ENCODE data around the gene IREB2. TPM values are rescaled to one million over a fixed set of nuclear protein-coding genes. Genes with fewer than 3 reads are reported as not detected.

The IREB2 gene
- total RNA-seq, 4 donors from 2014 or later, result 32.4 to 45.9 (median 42.4) TPM

- Histone ChIP-seq H3K27me3 (no peaks in the 10 kb centered on the region), H3K9me3 (no peaks in the 10 kb centered on the region), H3K4me3 (no peak overlapping the region), H3K27ac (no peak overlapping the region), H3K36me3 (peaks cover 0 to 53% (median 11%) of the 10 kb centered on the region in 3 donors), H3K4me1 (peaks cover 0 to 29% (median 11%) of the 10 kb centered on the region in 4 donors)
- no peak for DNase-seq (ENCODE audit: low spot score in 2 of 2)
- 93 to 96% methylated on average over 3 of the region's 3 CpGs for WGBS, 2 donors
- no peak for TF ChIP-seq CTCF (IDR thresholded peaks at IDR 0.05)
- TF ChIP-seq POLR2A (IDR thresholded peaks at IDR 0.05), result no peak
- no peak for TF ChIP-seq EP300 (IDR thresholded peaks at IDR 0.05)
Measured at GRCh38 chr15:78542647-78543046, 104.6 kb downstream of the IREB2 start.

- peaks cover 3 to 63% (median 11%) of the 10 kb centered on the region in 3 donors for H3K36me3 ChIP-seq
- 65 to 68% methylated on average over 6 of the region's 6 CpGs for WGBS, 2 donors
- no peaks in the 10 kb centered on the region for H3K4me1 ChIP-seq
- H3K27me3 ChIP-seq, result no peaks in the 10 kb centered on the region
- no peak overlapping the region for H3K4me3 ChIP-seq
- no peaks in the 10 kb centered on the region for H3K9me3 ChIP-seq
- H3K27ac ChIP-seq, result no peak overlapping the region
- DNase-seq (ENCODE audit: low spot score in 2 of 2), result no peak
- TF ChIP-seq POLR2A (IDR thresholded peaks at IDR 0.05) (no peak), CTCF (IDR thresholded peaks at IDR 0.05) (no peak), EP300 (IDR thresholded peaks at IDR 0.05) (no peak)
Measured at GRCh38 chr15:78550194-78550593, 112.2 kb downstream of the IREB2 start.

GRCh38 chr15:78550815-78551214 is 112.8 kb downstream of the IREB2 start:
- Histone ChIP-seq H3K4me1 (no peaks in the 10 kb centered on the region), H3K9me3 (no peaks in the 10 kb centered on the region), H3K27ac (no peak overlapping the region), H3K36me3 (peaks cover 3 to 57% (median 5%) of the 10 kb centered on the region in 3 donors), H3K4me3 (no peak overlapping the region), H3K27me3 (no peaks in the 10 kb centered on the region)
- 71 to 79% methylated on average over 3 of the region's 3 CpGs for WGBS, 2 donors
- DNase-seq (ENCODE audit: low spot score in 2 of 2), result no peak
- no peak for TF ChIP-seq POLR2A (IDR thresholded peaks at IDR 0.05)
- TF ChIP-seq EP300 (IDR thresholded peaks at IDR 0.05), result no peak
- TF ChIP-seq CTCF (IDR thresholded peaks at IDR 0.05), result no peak

Other genes starting within 250 kb of the IREB2 start
- under 1 TPM in 2 of 4 donors, not detected in 2; under 0.01 to 0.21 TPM for gene ACSBG1, start 203.7 kb upstream of the IREB2 start, total RNA-seq
- gene DNAJA4, start 173.7 kb upstream of the IREB2 start, total RNA-seq, result 10 to 100 TPM; 14.2 to 16.9 (median 16.4) TPM
- gene SKIC8, start 138.6 kb upstream of the IREB2 start, total RNA-seq, result 10 to 100 TPM; 50.3 to 75.1 (median 55.5) TPM
- gene CRABP1, start 97.9 kb upstream of the IREB2 start, total RNA-seq, result 1 to 10 TPM in 2 of 4 donors, not detected in 2; 1.6 to 6.6 TPM
- 10 to 100 TPM in 2 of 4 donors, 1 to 10 TPM in 2; 8.0 to 31.9 (median 10.2) TPM for gene HYKK, start 69.4 kb downstream of the IREB2 start, total RNA-seq
- 100 to 1,000 TPM in 1 of 4 donors, 10 to 100 TPM in 3; 58.1 to 102 (median 76.8) TPM for gene PSMA4, start 102.2 kb downstream of the IREB2 start, total RNA-seq
- gene CHRNA5, start 127.3 kb downstream of the IREB2 start, total RNA-seq, result 1 to 10 TPM in 2 of 4 donors, under 1 TPM in 2; 0.84 to 3.0 (median 1.3) TPM
- not detected for gene CHRNA3, start 182.8 kb downstream of the IREB2 start, total RNA-seq
- not detected for gene CHRNB4, start 203.0 kb downstream of the IREB2 start, total RNA-seq